GM19455 (cell line): Measurements from ENCODE around the gene IDI1.
"Not testable (repeated sequence)": the region's sequence is repeated elsewhere in the genome, so short reads cannot be mapped to it uniquely, and the experiment has no call there.

Experiments used
- ATAC-seq: cut with Tn5 transposase; IDR thresholded peaks from one replicate; pipeline ENCODE4 v1.9.1; 2021; ENCODE audit not compliant: unreplicated experiment

The IDI1 gene

GRCh38 chr10:1036341-1036791, 12.6 kb downstream of the IDI1 start:
- peak; percentile 86 for ATAC-seq

- ATAC-seq = no peak
Measured at GRCh38 chr10:1035201-1035600, 13.7 kb downstream of the IDI1 start.

DNA sequence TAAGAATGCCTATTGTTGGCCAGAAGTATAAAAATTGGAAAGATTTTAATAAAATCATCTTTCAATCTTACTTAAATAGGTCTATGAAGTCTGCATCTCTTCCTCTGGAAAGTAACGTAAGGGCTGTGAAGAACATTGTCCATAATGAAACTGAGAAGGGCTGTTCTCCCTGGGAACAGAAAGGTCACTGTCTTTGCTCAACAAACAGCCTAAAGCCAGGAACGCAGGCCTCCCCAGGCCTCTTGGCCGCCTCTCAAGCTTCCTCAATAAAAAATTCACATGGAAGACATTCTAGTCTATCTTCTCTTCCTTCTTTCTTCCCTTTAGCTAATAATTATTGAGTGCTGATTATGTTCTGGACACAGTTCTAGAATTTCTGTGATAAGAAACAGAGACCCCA, 14.2 kb downstream of the IDI1 start:
- no peak for ATAC-seq

DNA sequence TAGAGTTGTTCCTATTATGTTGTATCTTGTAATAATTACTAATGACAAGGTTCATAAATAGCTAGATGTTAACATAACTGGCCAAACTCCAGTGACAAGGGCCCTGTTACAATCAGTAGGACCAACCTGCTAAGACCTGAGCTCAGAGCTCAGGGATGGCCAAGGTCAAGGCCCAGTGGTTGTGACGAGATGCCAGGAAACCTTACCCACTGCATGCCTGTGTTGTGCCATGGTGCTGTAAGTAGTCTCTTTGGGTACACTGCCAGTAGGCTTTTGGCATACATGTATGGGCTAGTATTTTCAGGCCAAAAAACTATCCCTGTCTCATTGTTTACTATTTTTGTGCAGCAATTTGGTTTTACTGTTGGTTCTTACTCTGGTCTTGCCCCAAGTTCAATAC, 15.3 kb downstream of the IDI1 start:
- no peak for ATAC-seq

GRCh38 chr10:1029838-1030237, 19.1 kb downstream of the IDI1 start:
- no peak for ATAC-seq

GRCh38 chr10:1026578-1026977, 22.3 kb downstream of the IDI1 start:
- ATAC-seq = no peak

GRCh38 chr10:1025683-1026082, 23.2 kb downstream of the IDI1 start, which contains the start of gene IDI2:
Gene IDI2, minus strand, starts transcription at chr10:1025859. Its CDS starts 1,136 bp downstream, at chr10:1024723.
- ATAC-seq = no peak

DNA sequence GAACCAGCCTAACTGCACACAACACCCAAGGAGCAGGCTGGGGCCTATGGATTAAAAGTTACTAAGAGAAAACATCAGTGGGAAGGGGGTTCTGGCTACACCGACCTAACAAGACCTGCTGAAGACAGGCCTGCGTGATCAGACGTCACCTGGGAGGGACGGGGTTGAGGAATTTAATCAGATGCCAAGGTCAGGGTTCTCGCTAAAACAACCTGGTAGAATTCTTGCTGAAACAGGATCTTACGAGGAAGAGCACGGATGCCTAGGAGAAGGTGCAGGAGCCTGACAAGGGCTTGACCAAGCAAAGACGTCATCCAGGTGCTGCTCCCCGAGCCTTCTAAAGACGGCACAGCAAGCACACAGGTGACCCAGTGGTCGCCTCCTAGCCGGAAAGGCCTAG, 24.8 kb downstream of the IDI1 start:
- no peak for ATAC-seq

DNA sequence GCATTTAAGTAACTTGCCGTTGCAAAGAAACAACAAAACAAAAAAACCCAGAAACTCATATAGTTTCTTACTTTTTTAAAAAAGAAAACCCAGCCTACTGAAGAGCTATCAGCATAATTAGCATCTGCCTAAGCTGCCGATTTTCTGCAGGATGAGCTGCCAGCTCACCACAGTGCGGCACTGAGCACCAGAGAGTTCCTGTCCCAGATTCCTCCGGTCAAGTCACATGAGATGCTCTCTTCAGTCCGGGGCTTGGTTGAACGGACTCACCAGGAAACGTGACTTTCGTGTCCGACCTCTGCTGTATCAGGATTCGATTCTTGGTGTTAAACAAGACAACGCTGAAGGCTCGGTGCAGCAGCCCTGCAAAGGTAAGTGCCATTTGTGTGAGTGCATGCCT, 26.5 kb downstream of the IDI1 start:
- no peak for ATAC-seq

GRCh38 chr10:1020958-1021357, 28.0 kb downstream of the IDI1 start:
- ATAC-seq = no peak

DNA sequence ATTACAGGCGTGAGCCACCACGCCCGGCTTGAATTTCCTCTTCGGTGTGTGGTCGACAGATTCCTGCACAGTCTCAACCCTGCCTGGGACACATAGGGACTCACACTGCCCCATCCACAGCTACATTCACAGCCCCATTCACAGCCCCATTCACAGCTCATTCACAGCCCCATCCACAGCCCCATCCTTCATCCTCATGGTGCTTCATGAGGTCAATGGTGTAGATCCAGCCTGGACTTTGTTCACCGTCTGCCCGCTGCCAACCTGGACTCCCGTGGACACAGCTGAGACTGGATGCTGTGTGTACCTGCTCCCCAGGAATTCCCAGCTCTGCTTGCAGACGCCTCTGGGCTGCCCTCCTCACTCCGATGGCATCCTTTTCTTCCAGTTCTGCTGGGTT, 28.5 kb downstream of the IDI1 start:
- ATAC-seq = no peak

DNA sequence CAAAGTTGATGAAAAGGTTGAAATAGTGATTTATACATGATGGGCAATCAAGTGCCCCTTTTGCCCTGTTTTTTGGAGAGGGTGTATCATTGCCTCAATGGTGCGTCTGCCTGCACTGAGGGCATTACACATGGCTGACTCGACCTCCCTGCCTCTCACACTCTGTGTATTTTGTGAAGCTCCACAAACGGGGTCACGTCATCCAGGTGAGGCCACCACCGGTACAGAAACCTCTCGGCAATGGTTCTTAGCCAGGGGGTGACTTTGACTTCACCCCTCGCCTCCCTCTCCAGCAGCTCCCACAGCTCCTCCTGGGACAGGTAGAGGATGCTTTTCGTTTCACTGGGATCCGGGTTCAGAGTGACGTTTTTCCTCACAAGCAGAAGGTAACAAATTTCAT, 29.6 kb downstream of the IDI1 start:
- ATAC-seq = no peak

- no peak for ATAC-seq
Measured at GRCh38 chr10:1015688-1016087, 33.2 kb downstream of the IDI1 start.

GRCh38 chr10:1011696-1012095, 37.2 kb downstream of the IDI1 start:
- no peak for ATAC-seq

- no peak for ATAC-seq
Measured at GRCh38 chr10:1010703-1011102, 38.2 kb downstream of the IDI1 start.

DNA sequence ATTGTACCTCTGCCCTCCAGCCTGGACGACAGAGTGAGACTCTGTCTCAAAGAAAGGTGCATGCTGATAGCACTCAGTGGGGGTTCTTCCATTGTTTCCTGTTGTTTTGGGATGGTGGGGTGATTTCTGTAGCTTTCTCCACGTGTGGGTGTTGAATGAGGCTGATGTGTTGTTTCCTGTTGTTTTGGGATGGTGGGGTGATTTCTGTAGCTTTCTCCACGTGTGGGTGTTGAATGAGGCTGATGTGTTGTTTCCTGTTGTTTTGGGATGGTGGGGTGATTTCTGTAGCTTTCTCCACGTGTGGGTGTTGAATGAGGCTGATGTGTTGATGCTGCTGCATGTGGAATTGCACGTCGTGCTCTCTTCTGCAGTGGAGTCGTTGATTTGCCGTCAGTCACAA, 39.0 kb downstream of the IDI1 start:
- not testable (repeated sequence) for ATAC-seq

DNA sequence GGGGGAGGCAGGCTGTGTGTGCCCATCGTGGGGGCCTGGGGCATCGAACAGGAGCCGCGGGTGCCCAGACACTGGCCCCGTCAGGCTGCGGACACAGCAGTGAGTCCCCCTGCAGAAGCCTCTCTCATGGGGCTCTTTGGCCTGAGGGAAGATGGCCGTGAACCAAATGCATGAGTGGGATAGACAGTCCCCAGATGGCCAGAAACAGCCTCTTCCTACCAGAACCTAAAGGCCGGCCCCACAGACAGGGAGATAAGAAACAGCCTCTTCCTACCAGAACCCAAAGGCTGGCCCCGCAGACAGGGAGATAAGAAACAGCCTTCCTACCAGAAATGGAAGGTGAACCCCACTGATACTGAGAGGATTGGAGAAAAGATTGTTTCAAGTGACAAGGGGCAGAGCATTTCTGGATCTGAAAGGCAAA, 39.8 kb downstream of the IDI1 start:
- ATAC-seq = no peak

GRCh38 chr10:1007583-1007982, 41.3 kb downstream of the IDI1 start:
- no peak for ATAC-seq

DNA sequence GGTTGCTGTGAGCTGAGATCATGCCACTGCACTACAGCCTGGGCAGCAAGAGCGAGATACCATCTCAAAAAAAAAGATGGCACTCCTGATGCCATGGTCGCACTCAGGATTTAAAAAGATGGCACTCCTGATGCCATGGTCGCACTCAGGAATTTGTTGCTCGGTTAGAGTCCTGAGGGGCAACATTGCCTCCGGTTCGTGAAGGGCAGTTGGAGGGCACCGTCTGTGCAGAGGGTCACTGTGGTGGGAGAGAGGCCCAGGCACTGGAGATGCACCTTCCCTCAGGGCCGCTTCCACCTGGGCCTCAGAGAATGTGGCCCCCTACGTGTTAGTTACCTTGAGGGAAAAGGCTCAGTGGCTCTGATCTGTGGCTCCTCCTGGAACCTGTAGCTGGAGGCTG, 42.3 kb downstream of the IDI1 start:
- ATAC-seq = no peak

DNA sequence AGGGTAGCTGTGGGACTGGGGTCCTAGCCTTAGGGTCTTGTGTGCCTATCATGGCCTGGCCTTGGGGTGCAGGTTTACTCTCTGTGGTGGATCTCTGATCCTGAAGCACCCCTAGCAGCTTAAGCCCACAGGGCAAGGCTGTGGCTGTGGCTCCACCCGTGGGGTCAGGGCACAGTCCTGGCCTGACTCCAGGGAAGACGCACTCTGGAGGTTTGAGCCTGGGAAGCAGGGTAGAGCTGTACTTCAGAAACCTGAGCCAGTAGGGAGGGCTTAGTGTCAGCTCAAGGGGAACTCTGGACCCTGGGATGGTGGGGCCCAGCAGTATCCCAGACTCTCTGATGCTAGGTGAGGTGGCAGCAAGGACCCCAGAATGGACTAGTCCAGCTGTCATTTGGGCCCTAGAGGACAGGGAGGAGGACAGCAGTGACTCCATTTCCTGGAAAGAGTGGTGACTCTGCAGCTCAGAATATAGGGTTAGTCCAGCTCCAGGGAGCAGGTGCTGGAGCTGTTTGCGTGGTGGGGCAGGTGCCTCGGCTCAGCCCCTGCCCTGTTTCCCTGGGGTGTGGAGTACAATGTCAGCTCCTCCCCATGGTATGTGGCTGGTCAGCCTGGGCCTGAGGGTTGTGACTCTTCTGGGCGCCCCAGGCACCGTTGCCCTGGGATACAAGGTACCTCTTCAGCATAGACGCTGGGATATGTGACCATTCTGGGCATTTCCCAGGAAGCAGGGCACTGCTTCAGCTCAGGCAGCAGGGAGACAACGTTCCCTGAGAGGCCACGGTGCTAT, 44.8 kb downstream of the IDI1 start:
- no peak for ATAC-seq

DNA sequence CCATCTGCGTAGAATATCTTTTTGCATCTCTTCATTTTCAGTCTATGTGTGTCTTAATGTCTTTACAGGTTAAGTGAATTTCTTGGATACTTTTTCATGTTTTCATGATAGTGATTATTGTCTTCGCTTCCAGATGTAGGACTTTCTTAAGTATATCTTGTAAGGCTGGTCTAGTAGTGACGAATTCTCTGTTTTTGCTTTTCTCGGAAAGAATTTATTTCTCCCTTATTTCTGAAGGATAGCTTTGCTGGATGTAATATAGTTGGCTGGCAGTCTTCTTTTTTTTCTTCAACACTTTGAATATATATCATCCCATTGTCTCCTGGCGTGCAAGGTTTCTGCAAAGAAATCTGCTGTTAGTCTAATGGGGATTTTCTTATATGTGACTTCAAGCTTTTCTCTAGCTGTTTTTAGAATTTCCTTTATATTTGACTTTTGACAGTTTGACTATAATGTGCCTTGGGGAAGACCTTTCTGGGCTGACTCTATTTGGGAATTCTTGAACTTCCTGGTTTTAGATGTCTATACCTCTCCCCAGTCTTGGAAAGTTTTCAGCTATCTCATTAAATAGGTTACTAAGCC, 46.4 kb downstream of the IDI1 start:
- ATAC-seq = no peak

GRCh38 chr10:997266-998022, 51.5 kb downstream of the IDI1 start:
- no peak for ATAC-seq
